Panc1 (cell line): Measurements from ENCODE around the gene PAGR1. TPM values are rescaled to one million over a fixed set of nuclear protein-coding genes. Genes with fewer than 3 reads are reported as not detected.

Experiments used
- ATAC-seq: fragments of 200-7000 bp; cut with Tn5 transposase; 2 replicates; pipeline ENCODE4 v1.9.1; 2020; ENCODE audit warnings: mild to moderate bottlenecking, moderate library complexity
- BruUV-seq: library from RNA; stranded (reverse); fragments of 400-500 nt; replicated peaks from 2 replicates; lab custom pipeline; 2021; lab: Mats Ljungman, UMichigan
- CTCF ChIA-PET: fragments of 300-600 bp; sonication (Branson Sonifier 250); formaldehyde crosslinking; loops from one replicate; lab custom pipeline; 2022; ENCODE audit warnings: antibody characterized with exemption; lab: Charles Lee
- POLR2A ChIA-PET: fragments of 300-600 bp; sonication (Branson Sonifier 250); formaldehyde crosslinking; loops from one replicate; lab custom pipeline; 2022; ENCODE audit warnings: antibody characterized with exemption; lab: Charles Lee
- DNase-seq: peaks from one replicate; pipeline ENCODE4 v3.0.0-alpha.2; 2010; ENCODE audit warnings: low read depth, low spot score
- H3K27ac ChIP-seq: 2 replicates; pipeline ENCODE4 v1.5.1; 2011; ENCODE audit warnings: mild to moderate bottlenecking, low read length, inconsistent platforms
- H3K27me3 ChIP-seq: fragments of 200-500 bp; sonication (Bioruptor generic); 2 replicates; pipeline ENCODE4 v1.6.0; 2014; ENCODE audit warnings: low read length, inconsistent platforms; ENCODE audit not compliant: control insufficient read depth, insufficient read depth
- H3K36me3 ChIP-seq: fragments of 200-500 bp; sonication (Bioruptor generic); 2 replicates; pipeline ENCODE4 v1.5.1; 2014; ENCODE audit warnings: inconsistent platforms, mild to moderate bottlenecking, low read length, moderate library complexity; ENCODE audit not compliant: control insufficient read depth, insufficient read depth
- H3K4me1 ChIP-seq: 2 replicates; pipeline ENCODE4 v1.5.1; 2011; ENCODE audit warnings: inconsistent platforms, mild to moderate bottlenecking, low read length, moderate library complexity; ENCODE audit not compliant: control insufficient read depth, insufficient read depth
- H3K4me3 ChIP-seq, 2 experiments: 2 replicates each; pipeline ENCODE4 v1.5.1; 2011 to 2012; ENCODE audit warnings: low read depth in 2 of 2, low read length in 2 of 2, mild to moderate bottlenecking in 2 of 2, inconsistent platforms in 1 of 2, moderate library complexity in 1 of 2
- H3K9me3 ChIP-seq: fragments of 200-500 bp; sonication (Bioruptor generic); 2 replicates; pipeline ENCODE4 v1.5.1; 2014; ENCODE audit warnings: low read depth, mild to moderate bottlenecking, inconsistent platforms, low read length, moderate library complexity; ENCODE audit not compliant: control insufficient read depth, insufficient read depth
- CTCF ChIP-seq: fragments of 450-650 bp; IDR thresholded peaks from 2 replicates; pipeline ENCODE4 v1.5.1; 2017; ENCODE audit warnings: mild to moderate bottlenecking
- POLR2AphosphoS5 ChIP-seq: IDR thresholded peaks from 2 replicates; pipeline ENCODE4 v1.6.1; 2012; ENCODE audit warnings: mild to moderate bottlenecking, low read depth, low read length, moderate library complexity
- SIN3A ChIP-seq: IDR thresholded peaks from 2 replicates; pipeline ENCODE4 v1.6.1; 2012; ENCODE audit warnings: low read depth, mild to moderate bottlenecking, low read length, moderate library complexity, borderline replicate concordance; ENCODE audit not compliant: insufficient read depth
- TCF7L2 ChIP-seq: IDR thresholded peaks from 2 replicates; pipeline ENCODE4 v1.6.1; 2011; ENCODE audit warnings: mild to moderate bottlenecking, low read depth, low read length, inconsistent platforms
- in situ Hi-C: cut with HindIII; loops from 2 replicates; pipeline ENCODE4 v1.10.0; 2016; ENCODE audit warnings: low sequenced_read_pairs, low pct_unique_long_range_greater_than_20kb
- intact Hi-C: fragments of 100-400 bp; cut with micrococcal nuclease; formaldehyde crosslinking; loops from one replicate; pipeline ENCODE4 v1.10.0; 2022; ENCODE audit not compliant: unreplicated experiment
- total RNA-seq: library from RNA; stranded (reverse); gene quantifications from one replicate; pipeline ENCODE4 v1.2.1, GENCODE V29; 2021; ENCODE audit not compliant: unreplicated experiment
- TF ChIP-seq, protein P1 (sequence below), 2 experiments: IDR thresholded peaks; 2 replicates each; pipeline ENCODE4 v1.6.1; 2011 to 2012; ENCODE audit warnings: low read depth in 2 of 2, control low read depth in 1 of 2, low read length in 1 of 2, mild to moderate bottlenecking in 1 of 2, moderate library complexity in 1 of 2; ENCODE audit not compliant: insufficient read depth in 1 of 2

Gene PAGR1
- total RNA-seq, 1 experiment from 2014 or later = 42.5 TPM

DNA sequence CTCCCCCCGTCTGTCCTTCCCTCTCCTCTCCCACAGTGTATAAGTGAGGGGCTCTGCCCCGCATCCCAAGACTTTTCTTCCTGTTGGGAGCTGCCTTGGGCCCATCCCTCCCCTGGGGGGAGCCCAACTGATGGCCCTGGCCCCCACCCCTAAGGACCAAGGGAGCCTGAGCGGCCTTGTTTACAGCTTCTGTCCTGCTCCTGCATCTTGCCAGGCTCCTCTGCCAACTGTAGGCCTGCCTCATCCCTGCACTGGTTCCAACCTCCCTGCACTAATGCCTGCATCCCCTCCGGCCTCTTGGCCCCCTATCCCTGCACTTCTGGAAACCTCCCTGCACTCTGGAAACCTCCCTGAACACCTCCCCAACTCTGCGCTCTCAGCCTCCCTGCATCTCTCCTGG is 1.4 kb upstream of the PAGR1 start:
- in situ Hi-C loops = no loop called here
- DNase-seq = no peak
- H3K36me3 ChIP-seq = peaks cover 5% of the 10 kb centered on the region
- TF ChIP-seq SIN3A (no peak), POLR2AphosphoS5 (no peak), TCF7L2 (no peak), CTCF (no peak)
- TF ChIP-seq, protein P1, sequence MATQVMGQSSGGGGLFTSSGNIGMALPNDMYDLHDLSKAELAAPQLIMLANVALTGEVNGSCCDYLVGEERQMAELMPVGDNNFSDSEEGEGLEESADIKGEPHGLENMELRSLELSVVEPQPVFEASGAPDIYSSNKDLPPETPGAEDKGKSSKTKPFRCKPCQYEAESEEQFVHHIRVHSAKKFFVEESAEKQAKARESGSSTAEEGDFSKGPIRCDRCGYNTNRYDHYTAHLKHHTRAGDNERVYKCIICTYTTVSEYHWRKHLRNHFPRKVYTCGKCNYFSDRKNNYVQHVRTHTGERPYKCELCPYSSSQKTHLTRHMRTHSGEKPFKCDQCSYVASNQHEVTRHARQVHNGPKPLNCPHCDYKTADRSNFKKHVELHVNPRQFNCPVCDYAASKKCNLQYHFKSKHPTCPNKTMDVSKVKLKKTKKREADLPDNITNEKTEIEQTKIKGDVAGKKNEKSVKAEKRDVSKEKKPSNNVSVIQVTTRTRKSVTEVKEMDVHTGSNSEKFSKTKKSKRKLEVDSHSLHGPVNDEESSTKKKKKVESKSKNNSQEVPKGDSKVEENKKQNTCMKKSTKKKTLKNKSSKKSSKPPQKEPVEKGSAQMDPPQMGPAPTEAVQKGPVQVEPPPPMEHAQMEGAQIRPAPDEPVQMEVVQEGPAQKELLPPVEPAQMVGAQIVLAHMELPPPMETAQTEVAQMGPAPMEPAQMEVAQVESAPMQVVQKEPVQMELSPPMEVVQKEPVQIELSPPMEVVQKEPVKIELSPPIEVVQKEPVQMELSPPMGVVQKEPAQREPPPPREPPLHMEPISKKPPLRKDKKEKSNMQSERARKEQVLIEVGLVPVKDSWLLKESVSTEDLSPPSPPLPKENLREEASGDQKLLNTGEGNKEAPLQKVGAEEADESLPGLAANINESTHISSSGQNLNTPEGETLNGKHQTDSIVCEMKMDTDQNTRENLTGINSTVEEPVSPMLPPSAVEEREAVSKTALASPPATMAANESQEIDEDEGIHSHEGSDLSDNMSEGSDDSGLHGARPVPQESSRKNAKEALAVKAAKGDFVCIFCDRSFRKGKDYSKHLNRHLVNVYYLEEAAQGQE (IDR thresholded peaks at IDR 0.05; ENCODE audit: insufficient read depth in 1 of 2, low read depth in 2 of 2, low read length in 1 of 2) = no peak
- CTCF ChIA-PET = no interaction called here
- POLR2A ChIA-PET = no interaction called here
- H3K27ac ChIP-seq = peak overlapping the region; percentile 97
- no peak for ATAC-seq
- BruUV-seq = no TSS peak
- H3K4me1 ChIP-seq = peaks cover 56% of the 10 kb centered on the region
- no peaks in the 10 kb centered on the region for H3K27me3 ChIP-seq
- H3K4me3 ChIP-seq = no peak overlapping the region; a peak in 1 of 4 replicates
- intact Hi-C loops = loop anchor here (10.0 kb wide), 1 partner anchor 120 kb away; no protein-coding TSS in a partner anchor
- H3K9me3 ChIP-seq = no peaks in the 10 kb centered on the region

DNA sequence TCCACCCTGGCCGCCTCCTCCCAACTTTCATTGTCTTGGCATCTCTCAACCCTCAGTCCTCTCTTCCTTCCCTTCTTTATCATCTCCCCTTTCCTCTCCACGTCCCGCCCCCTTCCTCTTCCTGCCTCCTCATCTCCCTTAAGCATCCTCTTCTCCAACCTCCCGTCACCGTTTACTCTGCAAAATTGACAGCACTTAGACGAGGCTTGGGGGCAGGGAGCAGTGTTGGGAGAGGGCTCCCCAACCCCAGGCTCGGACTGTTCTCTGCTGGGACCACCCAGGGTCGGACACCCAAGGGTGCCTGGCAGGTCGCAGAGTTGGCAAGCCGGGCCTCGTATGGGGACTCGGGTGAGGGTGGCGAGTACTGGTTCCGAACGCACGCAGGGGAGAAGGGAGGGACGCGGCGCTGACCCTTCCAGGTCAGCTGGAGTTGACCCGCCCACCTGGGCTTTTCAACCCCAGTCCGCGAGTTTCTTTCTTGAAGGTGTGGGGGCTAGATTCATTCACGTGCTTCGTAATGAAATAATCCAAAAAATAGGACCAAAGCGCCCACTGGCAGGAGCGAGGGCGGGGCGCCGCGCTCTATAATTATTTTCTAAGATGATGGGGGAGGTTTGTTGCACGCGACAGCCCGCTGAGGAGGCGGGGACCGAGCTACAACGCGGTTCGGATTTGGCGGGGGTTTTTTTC is 775 bp upstream of the PAGR1 start:
- CTCF ChIA-PET = interaction anchor here (0.7 to 1.7 kb wide), 4 partner anchors 7 to 180 kb away, joined by 3 to 20 read pairs (median 4); no protein-coding TSS in a partner anchor
- intact Hi-C loops = loop anchor here (10.0 kb wide), 1 partner anchor 120 kb away; no protein-coding TSS in a partner anchor

More for the DNA sequence above, 775 bp upstream of the PAGR1 start:
- ATAC-seq = no peak
- in situ Hi-C loops = no loop called here
- peaks cover 61% of the 10 kb centered on the region for H3K4me1 ChIP-seq
- DNase-seq = no peak
- H3K27me3 ChIP-seq = no peaks in the 10 kb centered on the region
- no peaks in the 10 kb centered on the region for H3K9me3 ChIP-seq
- POLR2A ChIA-PET = interaction anchor here (0.6 kb wide), 1 partner anchor 114 kb away, joined by 17 read pairs; no protein-coding TSS in a partner anchor
- peak overlapping the region; percentile 86 to 92 for H3K4me3 ChIP-seq
- TF ChIP-seq POLR2AphosphoS5 (no peak), SIN3A (0 out of 2 replicates have a peak, but pooled peaks have one; percentile 30)
- no TSS peak for BruUV-seq
- peak overlapping the region; percentile 97 for H3K27ac ChIP-seq
- H3K36me3 ChIP-seq = peaks cover 5% of the 10 kb centered on the region
